Rectal smooth muscle tissue (tissue), 1 donor: Measurements from ENCODE around the gene TPST2.

Experiments
- H3K27ac ChIP-seq: one replicate; pipeline ENCODE4 v1.7.0; 2013; ENCODE audit warnings: low read depth, low read length, inconsistent platforms
- H3K27me3 ChIP-seq: one replicate; pipeline ENCODE4 v1.7.0; 2013; ENCODE audit warnings: low read length; ENCODE audit not compliant: control insufficient read depth, insufficient read depth
- H3K36me3 ChIP-seq: one replicate; pipeline ENCODE4 v1.7.0; 2013; ENCODE audit warnings: low read length; ENCODE audit not compliant: control insufficient read depth, insufficient read depth
- H3K4me1 ChIP-seq: one replicate; pipeline ENCODE4 v1.7.0; 2013; ENCODE audit warnings: low read length; ENCODE audit not compliant: control insufficient read depth, insufficient read depth
- H3K4me3 ChIP-seq: one replicate; pipeline ENCODE4 v1.7.0; 2013; ENCODE audit warnings: low read length
- H3K9ac ChIP-seq: one replicate; pipeline ENCODE4 v1.7.0; 2013; ENCODE audit warnings: low read length

The TPST2 gene

DNA sequence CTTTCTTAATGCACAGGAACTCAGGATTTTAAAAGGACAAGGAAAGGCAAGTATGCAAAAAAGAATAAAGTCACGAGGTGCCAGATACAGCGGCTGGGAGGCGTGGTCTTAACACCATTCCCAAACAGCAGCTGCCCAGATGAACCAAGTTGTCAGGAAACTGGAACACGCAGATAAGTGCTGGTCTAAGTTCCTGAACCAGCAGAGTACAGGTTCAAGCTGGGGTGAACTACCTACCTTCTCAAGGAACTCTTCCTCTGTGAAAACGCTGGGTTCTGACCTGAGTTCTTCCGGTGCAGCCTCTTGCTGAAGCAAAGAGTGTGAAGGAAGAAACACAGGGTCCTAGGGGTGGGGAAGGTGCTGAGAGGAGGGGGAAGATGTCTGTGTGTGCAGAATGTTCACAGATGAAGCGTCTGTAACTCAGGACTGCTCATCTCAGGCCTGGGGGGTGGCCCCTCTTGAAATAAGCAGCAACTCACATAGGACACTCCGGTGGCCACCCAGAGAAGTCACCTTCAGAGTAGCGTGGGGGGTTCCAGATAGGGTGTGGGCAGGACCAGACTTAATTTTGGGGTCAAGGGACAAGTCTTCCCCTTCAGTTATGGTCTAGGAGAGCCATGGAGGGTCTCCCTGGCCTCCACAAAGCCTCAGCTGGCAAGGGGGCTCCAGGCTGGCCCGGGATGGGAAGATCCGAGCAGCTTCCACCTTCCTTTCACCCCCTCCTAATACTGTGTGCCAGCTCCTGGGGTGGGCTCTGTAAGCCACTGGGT, 3.2 kb downstream of the TPST2 start:
- Histone ChIP-seq H3K9ac (no peak overlapping the region), H3K27ac (no peak overlapping the region), H3K4me3 (no peak overlapping the region)

DNA sequence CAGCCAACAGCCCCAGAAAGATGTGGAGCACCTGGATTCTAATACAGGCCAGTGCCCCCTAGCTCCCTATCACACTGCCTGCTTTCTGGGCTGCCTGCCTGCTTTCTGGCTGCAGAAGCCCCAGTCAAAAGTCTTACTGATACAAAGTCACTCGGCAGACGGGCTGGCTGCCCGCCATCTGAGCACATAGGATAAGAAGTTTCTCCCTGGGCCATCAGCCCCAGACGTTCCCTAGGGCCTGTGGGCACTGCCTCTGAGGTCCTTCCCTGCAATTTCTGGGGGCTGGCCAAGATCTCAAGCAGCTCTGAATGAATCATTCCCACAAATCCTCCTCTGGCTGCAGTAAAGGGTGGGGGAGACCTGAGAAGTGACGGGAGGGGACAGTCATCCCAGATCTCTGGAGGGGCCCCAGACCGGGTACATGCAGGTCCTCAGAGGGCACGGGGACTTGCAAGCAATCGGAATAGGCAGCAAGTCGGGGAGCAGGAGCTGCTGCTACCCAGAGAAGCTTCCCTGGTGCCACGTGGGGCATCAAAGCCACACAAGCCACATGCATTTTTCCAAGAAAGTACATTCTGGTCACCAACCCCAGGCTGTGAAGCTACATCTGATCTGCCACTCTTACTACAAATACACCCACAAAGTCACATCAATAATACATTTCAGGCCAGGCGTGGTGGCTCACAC, 4.7 kb downstream of the TPST2 start:
- H3K4me1 ChIP-seq = no peaks in the 10 kb centered on the region
- H3K27me3 ChIP-seq = no peaks in the 10 kb centered on the region
- H3K36me3 ChIP-seq = no peaks in the 10 kb centered on the region
- H3K4me3 ChIP-seq = no peak overlapping the region
- no peak overlapping the region for H3K9ac ChIP-seq
- no peak overlapping the region for H3K27ac ChIP-seq

More for the DNA sequence above, 3.2 kb downstream of the TPST2 start:
- Histone ChIP-seq H3K27me3 (no peaks in the 10 kb centered on the region), H3K36me3 (no peaks in the 10 kb centered on the region), H3K4me1 (no peaks in the 10 kb centered on the region)

DNA sequence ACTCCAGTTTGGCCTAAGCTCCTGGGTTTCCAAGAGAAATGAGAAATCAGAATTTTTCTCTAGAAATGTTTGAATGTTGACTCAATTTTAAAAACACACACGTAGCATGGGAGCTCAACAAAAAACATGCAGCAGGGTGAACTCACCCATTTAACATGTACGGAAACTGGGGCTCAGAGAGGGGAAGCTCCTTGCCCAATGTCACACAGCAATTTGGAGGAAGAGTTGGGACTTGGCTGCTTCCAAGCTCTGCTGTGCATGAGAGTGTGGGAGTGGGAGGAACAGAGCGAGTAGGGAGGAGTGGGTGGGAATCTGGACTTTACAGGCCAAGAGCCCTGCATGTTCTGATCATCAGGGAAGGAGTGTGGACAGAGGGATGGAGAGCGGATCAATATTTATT, 5.9 kb downstream of the TPST2 start:
- Histone ChIP-seq H3K4me3 (no peak overlapping the region), H3K27me3 (no peaks in the 10 kb centered on the region), H3K9ac (no peak overlapping the region), H3K4me1 (no peaks in the 10 kb centered on the region), H3K27ac (no peak overlapping the region), H3K36me3 (no peaks in the 10 kb centered on the region)

DNA sequence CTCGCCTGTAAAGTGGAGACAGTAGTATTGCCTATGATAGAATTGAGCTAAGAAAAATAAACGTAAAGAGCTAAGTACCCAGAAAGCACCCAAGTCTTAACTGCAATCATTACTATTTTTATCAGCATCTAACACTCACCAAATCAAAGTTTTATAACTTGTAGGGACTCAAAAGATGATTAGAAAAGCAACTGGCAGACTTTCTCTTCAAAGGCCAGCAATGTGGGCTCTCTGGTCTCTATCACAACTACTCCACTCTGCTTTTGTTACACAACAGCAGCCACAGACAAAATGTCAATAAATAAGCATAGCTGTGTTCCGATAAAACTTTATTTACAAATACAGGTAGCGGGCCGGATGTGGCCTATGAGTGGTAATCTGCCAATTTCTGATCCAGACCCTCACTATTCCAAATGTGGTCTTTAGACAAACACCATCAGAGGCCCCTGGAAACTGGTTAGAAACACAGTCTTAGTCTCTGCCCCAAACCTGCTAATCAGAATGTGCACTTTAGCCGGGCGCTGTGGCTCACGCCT, 8.2 kb downstream of the TPST2 start:
- Histone ChIP-seq H3K4me1 (no peaks in the 10 kb centered on the region), H3K27ac (no peak overlapping the region), H3K9ac (no peak overlapping the region), H3K27me3 (no peaks in the 10 kb centered on the region), H3K36me3 (no peaks in the 10 kb centered on the region), H3K4me3 (no peak overlapping the region)

DNA sequence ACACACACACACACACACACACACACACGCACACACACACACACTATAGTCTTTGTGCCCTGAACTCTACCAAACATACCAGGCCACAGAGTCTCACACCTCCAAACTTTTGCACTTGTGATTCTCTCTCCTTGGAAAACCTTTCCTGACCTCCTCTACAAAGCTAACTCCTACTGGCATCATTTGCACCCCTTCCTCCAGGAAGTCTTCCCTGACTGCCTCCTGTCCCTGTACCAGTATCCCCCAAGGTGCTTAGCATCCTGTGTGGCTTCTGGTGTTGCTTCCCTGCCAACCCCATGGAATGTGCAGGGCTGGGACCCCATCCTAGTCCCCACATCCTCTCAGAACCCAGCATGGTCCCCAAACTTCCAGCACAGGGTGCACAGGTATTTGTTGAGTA, 8.9 kb downstream of the TPST2 start:
- Histone ChIP-seq H3K4me3 (no peak overlapping the region), H3K27ac (no peak overlapping the region), H3K4me1 (no peaks in the 10 kb centered on the region), H3K27me3 (no peaks in the 10 kb centered on the region), H3K36me3 (no peaks in the 10 kb centered on the region), H3K9ac (no peak overlapping the region)

DNA sequence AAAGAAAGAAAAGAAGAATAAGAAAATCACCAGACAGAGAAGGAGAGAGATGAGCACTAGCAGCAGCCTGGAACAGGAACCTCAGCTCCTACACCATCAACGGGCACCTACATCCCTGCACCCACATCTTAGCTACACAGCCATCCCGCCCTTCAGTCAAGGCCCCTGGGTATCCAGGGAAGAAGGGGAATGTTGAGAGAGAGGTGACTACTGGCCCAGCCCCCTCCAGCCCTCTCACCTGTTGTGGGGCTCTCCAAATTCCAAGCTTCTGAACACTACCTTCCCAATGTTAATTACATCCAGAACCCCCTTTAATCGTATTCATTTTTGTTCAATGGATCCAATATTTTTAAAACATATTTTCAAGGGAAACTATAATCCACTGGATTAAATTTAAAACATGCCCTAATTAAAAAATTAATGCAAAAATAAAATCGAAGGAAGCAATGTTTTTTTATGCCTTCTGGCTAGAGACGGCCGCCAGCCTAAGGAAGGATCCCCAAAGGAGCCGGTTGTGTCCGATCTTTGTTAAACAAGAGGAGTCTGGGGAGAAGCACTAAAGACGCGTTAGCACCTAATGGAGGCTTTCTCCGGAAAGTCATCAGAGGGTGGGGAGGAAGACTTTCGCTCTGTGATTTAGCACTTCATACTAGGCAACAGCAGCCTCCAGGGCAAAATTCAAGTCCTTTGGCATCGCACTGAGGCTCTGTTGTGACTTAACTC, 9.5 kb downstream of the TPST2 start:
- Histone ChIP-seq H3K36me3 (no peaks in the 10 kb centered on the region), H3K4me3 (no peak overlapping the region), H3K4me1 (no peaks in the 10 kb centered on the region), H3K27ac (no peak overlapping the region), H3K27me3 (no peaks in the 10 kb centered on the region), H3K9ac (no peak overlapping the region)

DNA sequence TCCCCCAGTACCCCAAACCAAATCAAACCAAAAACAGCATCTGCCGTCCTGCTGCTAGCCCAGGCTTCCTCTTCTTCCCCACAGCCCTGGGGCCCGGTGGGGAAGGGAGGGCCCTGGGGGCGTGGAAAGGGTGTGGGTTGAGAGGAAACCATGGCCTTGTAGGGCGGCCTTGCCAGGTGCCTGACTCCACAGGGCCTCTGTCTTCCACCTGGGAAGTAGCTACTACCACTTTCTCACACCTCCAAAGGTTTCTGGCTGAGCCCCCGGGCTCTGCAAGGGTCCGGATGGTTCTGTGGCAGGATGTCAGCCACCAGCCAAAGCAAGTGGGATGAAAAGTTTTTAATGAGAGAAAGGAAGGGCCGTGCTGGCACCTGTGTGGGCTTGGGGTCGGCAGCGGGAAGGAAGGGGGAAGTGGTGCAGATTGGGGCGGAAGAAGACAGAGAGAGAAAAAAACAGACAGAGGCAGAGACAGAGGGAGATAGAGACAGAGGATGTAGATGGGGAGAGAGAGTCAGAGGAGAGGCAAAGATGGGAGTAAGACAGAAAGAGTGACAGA, 10.5 kb downstream of the TPST2 start:
- H3K4me1 ChIP-seq = no peaks in the 10 kb centered on the region
- H3K27ac ChIP-seq = no peak overlapping the region
- H3K27me3 ChIP-seq = no peaks in the 10 kb centered on the region
- no peak overlapping the region for H3K9ac ChIP-seq
- H3K36me3 ChIP-seq = no peaks in the 10 kb centered on the region
- H3K4me3 ChIP-seq = no peak overlapping the region

DNA sequence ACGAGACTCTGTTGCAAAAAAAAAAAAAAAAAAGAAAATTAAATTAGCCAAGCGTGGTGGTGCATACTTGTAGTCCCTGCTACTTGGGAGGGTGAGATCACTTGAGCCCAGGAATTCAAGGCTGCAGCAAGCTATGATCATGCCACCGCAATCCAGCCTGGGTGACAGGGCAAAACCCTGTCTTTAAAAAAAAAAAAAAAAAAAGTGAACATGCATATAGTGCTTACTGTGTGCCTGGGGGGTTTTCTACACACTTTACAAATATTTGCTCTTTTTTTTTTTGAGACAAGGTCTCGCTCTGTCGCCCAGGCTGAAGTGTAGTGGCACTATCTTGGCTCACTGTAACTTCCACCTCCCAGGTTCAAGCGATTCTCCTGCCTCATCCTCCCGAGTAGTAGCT, 12.9 kb downstream of the TPST2 start:
- no peak overlapping the region for H3K27ac ChIP-seq
- no peaks in the 10 kb centered on the region for H3K36me3 ChIP-seq
- H3K4me3 ChIP-seq = no peak overlapping the region
- H3K27me3 ChIP-seq = no peaks in the 10 kb centered on the region
- no peak overlapping the region for H3K9ac ChIP-seq
- H3K4me1 ChIP-seq = no peaks in the 10 kb centered on the region

DNA sequence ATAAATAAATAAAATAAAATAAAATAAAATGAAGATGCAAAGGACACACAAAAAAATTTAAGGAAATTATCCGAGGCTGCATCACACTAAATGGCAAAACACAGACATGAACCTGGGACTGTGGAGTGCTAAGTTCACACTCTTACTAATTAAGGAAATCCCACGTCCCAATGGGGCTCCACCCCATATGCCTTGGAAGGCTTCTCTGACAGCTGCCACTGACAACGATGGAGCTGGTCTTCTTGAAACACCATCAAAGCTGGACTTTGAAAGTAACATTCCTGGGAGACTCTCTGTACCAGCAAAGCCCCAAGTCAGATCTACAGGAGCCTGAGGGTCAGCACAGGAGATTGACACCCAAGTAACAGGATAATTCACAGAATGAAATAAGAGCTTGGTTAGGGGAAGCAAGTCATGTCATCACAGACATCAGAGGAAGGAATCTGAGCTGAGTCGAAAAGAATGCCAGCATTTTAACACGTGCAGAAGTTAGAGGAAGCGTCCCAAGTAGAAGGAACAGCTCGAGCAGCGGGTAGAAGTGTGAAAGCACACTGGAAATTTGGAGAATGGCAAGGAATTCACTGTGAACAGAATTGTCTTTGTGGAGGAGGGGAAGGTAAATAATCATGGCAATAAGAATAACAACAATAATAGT, 13.8 kb downstream of the TPST2 start:
- H3K27ac ChIP-seq = no peak overlapping the region
- H3K36me3 ChIP-seq = no peaks in the 10 kb centered on the region
- H3K9ac ChIP-seq = no peak overlapping the region
- H3K4me1 ChIP-seq = no peaks in the 10 kb centered on the region
- H3K27me3 ChIP-seq = no peaks in the 10 kb centered on the region
- no peak overlapping the region for H3K4me3 ChIP-seq

DNA sequence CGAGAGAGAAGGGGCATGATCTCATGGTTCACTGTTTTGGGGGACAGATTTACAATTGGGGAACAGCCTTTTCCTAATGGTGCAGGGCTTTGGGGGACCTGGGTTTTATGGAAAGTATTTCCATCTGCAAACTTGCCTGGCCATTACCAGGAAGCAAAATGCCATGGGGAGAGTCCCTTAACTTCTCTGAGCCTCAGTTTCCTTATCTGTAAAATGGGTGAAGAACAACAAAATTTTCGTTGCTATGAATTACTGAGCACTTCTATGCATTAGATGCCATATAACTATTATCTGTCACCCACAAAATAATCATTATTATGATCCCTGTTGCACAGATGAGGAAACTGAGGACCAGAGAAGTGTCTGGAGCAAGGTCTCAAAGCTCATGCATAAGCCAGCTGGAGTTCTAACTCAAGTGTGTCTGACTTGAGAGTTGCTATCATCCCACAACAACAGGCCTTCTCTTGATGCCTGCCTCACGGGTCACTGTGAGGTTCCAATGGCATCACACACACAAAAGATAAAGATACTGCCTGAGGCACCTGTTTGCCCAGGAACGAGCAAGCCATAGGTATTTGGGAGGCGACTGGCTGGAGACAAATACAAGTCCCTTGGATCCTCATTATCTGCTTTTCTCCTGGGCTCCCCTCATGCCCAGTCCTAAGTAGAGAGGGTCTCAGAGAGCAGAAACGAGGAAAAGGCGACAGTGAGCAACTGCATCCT, 15.8 kb downstream of the TPST2 start:
- no peak overlapping the region for H3K4me3 ChIP-seq

DNA sequence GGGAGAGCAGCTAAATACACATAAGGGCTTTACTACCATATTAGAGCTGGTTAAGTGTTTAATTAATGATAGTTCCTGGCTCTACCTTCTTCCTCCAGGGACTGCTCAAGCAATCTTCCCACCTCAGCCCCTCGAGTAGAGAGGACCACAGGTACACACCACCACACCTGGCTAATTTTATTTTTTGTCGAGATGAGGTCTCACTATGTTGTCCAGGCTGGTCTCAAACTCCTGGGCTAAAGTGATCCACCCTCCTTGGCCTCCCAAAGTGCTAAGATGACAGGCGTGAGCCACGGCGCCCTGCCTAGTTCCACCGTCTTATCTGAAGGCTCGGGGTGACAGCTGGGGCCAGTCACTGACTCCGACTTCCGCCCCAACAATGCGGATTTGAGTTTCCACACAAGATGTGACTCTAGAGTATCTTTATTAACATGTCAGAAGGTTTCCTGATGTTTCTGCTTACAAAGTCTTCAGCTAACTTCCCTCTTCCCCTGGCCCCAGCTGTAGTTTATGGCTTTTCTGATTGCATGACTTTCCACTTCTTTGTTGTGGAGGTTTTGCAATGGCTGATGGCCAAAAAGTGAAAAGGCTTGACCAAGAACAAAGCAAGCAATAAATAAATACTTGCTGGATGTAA, 16.8 kb downstream of the TPST2 start:
- H3K9ac ChIP-seq = no peak overlapping the region
- no peaks in the 10 kb centered on the region for H3K36me3 ChIP-seq
- no peak overlapping the region for H3K4me3 ChIP-seq
- no peaks in the 10 kb centered on the region for H3K4me1 ChIP-seq
- no peak overlapping the region for H3K27ac ChIP-seq
- H3K27me3 ChIP-seq = no peaks in the 10 kb centered on the region

More for the DNA sequence above, 15.8 kb downstream of the TPST2 start:
- no peaks in the 10 kb centered on the region for H3K36me3 ChIP-seq
- H3K9ac ChIP-seq = no peak overlapping the region
- no peaks in the 10 kb centered on the region for H3K4me1 ChIP-seq
- no peaks in the 10 kb centered on the region for H3K27me3 ChIP-seq
- no peak overlapping the region for H3K27ac ChIP-seq
